DND-41 (cell line): ENCODE data around the gene RALGPS1.

Experiments used
- ATAC-seq: fragments of 200-7000 bp; cut with Tn5 transposase; 3 replicates; pipeline ENCODE4 v1.9.1; 2021; ENCODE audit warnings: low read depth; ENCODE audit not compliant: insufficient read depth
- DNase-seq: peaks from one replicate; pipeline ENCODE4 v3.0.0-alpha.2; 2020
- H2AFZ ChIP-seq: 2 replicates; pipeline ENCODE4 v1.6.0; 2012; ENCODE audit warnings: low read depth, low read length
- H3K27ac ChIP-seq: 2 replicates; pipeline ENCODE4 v1.5.1; 2012; ENCODE audit warnings: low read length, inconsistent platforms
- H3K27me3 ChIP-seq: fragments of 200-600 bp; sonication (generic); 2 replicates; pipeline ENCODE4 v1.6.0; 2012; ENCODE audit warnings: low read length, mild to moderate bottlenecking, inconsistent platforms; ENCODE audit not compliant: insufficient read depth, poor library complexity
- H3K36me3 ChIP-seq: 2 replicates; pipeline ENCODE4 v1.5.1; 2012; ENCODE audit warnings: low read length, inconsistent platforms; ENCODE audit not compliant: insufficient read depth
- H3K4me1 ChIP-seq: 2 replicates; pipeline ENCODE4 v1.5.1; 2012; ENCODE audit warnings: mild to moderate bottlenecking, low read length; ENCODE audit not compliant: insufficient read depth
- H3K4me2 ChIP-seq: 2 replicates; pipeline ENCODE4 v1.6.0; 2012; ENCODE audit warnings: mild to moderate bottlenecking, moderate library complexity, low read length, inconsistent platforms; ENCODE audit not compliant: insufficient read depth
- H3K4me3 ChIP-seq, 2 experiments: fragments of 200-600 bp in 1 of 2; shearing (Covaris generic) in 1 of 2; 2 replicates each; pipeline ENCODE4 v1.5.1; 2012 to 2016; ENCODE audit warnings: inconsistent platforms in 2 of 2, low read length in 2 of 2, mild to moderate bottlenecking in 2 of 2, low read depth in 1 of 2, moderate library complexity in 1 of 2
- H3K79me2 ChIP-seq: 2 replicates; pipeline ENCODE4 v1.6.0; 2012; ENCODE audit warnings: low read length, inconsistent platforms; ENCODE audit not compliant: insufficient read depth
- H3K9ac ChIP-seq: 2 replicates; pipeline ENCODE4 v1.6.0; 2012; ENCODE audit warnings: low read depth, mild to moderate bottlenecking, inconsistent platforms, low read length, moderate library complexity
- H3K9me3 ChIP-seq: 2 replicates; pipeline ENCODE4 v1.5.1; 2012; ENCODE audit warnings: low read length, moderate library complexity, mild to moderate bottlenecking, inconsistent platforms; ENCODE audit not compliant: insufficient read depth, severe bottlenecking
- H4K20me1 ChIP-seq: 2 replicates; pipeline ENCODE4 v1.6.0; 2012; ENCODE audit warnings: low read length; ENCODE audit not compliant: insufficient read depth
- EZH2 ChIP-seq: IDR thresholded peaks from 3 replicates; pipeline ENCODE4 v1.6.1; 2012; ENCODE audit warnings: borderline replicate concordance, low read depth, mild to moderate bottlenecking, moderate library complexity, low read length, inconsistent platforms; ENCODE audit not compliant: severe bottlenecking
- TF ChIP-seq, protein P1 (sequence below): IDR thresholded peaks from 2 replicates; pipeline ENCODE4 v1.5.1; 2012; ENCODE audit warnings: borderline replicate concordance, low read length, moderate library complexity, mild to moderate bottlenecking; ENCODE audit not compliant: poor library complexity, severe bottlenecking; ENCODE audit errors: extremely low read depth

Gene RALGPS1

DNA sequence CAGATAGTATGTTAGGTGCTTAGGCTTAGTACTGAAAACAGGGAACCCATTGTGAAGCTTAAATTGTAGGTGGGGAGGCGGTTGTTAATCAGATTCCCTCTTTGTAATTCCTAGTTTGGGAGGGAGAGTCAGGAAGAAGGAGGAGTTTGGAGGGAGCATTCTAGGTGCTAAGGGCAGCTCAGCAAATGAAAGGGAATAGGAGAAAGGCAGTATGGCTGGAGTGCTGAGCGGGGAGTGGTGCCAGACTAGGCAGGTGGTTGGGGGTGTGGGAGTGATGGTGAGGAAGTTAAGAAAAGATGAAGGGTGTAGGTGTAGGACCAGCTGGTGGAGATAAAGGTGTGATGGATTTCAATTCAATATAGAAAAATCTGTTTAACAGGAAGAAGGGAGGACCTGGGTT is 338.9 kb downstream of the RALGPS1 start:
- no peak overlapping the region for H3K4me3 ChIP-seq
- peaks cover 43% of the 10 kb centered on the region for H3K27me3 ChIP-seq
- H3K9me3 ChIP-seq: no peaks in the 10 kb centered on the region
- no peaks in the 10 kb centered on the region for H3K4me1 ChIP-seq
- H4K20me1 ChIP-seq: no peaks in the 10 kb centered on the region
- no peak for DNase-seq
- H3K9ac ChIP-seq: no peak overlapping the region
- no peak overlapping the region for H3K27ac ChIP-seq
- no peaks in the 10 kb centered on the region for H3K36me3 ChIP-seq
- no peak for ATAC-seq
- TF ChIP-seq, protein P1, sequence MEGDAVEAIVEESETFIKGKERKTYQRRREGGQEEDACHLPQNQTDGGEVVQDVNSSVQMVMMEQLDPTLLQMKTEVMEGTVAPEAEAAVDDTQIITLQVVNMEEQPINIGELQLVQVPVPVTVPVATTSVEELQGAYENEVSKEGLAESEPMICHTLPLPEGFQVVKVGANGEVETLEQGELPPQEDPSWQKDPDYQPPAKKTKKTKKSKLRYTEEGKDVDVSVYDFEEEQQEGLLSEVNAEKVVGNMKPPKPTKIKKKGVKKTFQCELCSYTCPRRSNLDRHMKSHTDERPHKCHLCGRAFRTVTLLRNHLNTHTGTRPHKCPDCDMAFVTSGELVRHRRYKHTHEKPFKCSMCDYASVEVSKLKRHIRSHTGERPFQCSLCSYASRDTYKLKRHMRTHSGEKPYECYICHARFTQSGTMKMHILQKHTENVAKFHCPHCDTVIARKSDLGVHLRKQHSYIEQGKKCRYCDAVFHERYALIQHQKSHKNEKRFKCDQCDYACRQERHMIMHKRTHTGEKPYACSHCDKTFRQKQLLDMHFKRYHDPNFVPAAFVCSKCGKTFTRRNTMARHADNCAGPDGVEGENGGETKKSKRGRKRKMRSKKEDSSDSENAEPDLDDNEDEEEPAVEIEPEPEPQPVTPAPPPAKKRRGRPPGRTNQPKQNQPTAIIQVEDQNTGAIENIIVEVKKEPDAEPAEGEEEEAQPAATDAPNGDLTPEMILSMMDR: no peak
- TF ChIP-seq EZH2: no peak
- H3K4me2 ChIP-seq: no peak overlapping the region
- no peaks in the 10 kb centered on the region for H3K79me2 ChIP-seq
- no peak overlapping the region for H2AFZ ChIP-seq

DNA sequence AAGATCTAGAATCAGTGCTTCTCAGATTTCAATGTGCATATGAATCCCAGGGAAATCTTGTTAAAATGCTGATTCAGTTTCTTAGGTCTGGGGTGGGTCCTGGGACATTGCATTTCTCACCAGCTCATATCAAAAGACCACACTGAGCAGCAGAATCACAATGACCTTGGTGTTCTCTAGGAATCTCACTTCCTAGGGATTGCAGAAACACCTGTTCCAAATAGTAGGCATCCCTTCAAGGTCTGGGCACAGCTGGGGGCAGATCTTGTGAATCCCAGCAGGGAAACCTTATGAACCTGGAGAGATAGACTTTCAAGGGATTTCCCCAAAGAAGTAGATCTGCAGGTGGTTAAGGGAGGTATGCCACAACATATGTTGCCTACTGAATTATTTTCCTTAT is 341.1 kb downstream of the RALGPS1 start:
- Histone ChIP-seq H3K4me1 (no peaks in the 10 kb centered on the region), H2AFZ (no peak overlapping the region), H4K20me1 (no peaks in the 10 kb centered on the region), H3K9ac (no peak overlapping the region), H3K9me3 (no peaks in the 10 kb centered on the region), H3K4me2 (no peak overlapping the region), H3K79me2 (no peaks in the 10 kb centered on the region), H3K36me3 (no peaks in the 10 kb centered on the region), H3K4me3 (no peak overlapping the region), H3K27me3 (peaks cover 47% of the 10 kb centered on the region), H3K27ac (no peak overlapping the region)
- no peak for TF ChIP-seq EZH2
- ATAC-seq (no peak), DNase-seq (no peak)

DNA sequence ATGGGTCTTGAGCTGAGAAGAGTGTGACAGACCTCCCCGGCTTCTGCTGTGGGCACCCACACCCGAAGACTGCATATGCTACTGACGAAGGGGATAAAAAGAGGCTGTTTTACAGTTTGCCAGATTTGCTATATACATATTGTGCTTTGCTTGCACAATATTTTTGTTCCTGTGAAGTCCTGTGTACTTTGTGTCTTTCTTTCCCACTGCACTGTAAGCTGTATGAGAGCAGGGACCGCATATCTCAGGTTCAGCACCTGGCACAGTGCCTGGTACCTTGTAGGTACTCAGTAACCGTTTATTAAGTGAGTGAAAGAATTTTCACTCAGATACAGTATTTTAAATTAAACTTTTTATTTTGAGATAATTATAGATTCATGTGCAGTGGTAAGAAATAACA is 341.7 kb downstream of the RALGPS1 start:
- Histone ChIP-seq H3K36me3 (no peaks in the 10 kb centered on the region), H4K20me1 (no peaks in the 10 kb centered on the region), H3K4me2 (no peak overlapping the region), H3K9ac (no peak overlapping the region), H2AFZ (no peak overlapping the region), H3K27ac (no peak overlapping the region), H3K9me3 (no peaks in the 10 kb centered on the region), H3K4me1 (no peaks in the 10 kb centered on the region), H3K79me2 (no peaks in the 10 kb centered on the region), H3K27me3 (peaks cover 48% of the 10 kb centered on the region), H3K4me3 (no peak overlapping the region)
- TF ChIP-seq EZH2: no peak
- TF ChIP-seq, protein P1: no peak
- no peak for DNase-seq
- ATAC-seq: no peak

DNA sequence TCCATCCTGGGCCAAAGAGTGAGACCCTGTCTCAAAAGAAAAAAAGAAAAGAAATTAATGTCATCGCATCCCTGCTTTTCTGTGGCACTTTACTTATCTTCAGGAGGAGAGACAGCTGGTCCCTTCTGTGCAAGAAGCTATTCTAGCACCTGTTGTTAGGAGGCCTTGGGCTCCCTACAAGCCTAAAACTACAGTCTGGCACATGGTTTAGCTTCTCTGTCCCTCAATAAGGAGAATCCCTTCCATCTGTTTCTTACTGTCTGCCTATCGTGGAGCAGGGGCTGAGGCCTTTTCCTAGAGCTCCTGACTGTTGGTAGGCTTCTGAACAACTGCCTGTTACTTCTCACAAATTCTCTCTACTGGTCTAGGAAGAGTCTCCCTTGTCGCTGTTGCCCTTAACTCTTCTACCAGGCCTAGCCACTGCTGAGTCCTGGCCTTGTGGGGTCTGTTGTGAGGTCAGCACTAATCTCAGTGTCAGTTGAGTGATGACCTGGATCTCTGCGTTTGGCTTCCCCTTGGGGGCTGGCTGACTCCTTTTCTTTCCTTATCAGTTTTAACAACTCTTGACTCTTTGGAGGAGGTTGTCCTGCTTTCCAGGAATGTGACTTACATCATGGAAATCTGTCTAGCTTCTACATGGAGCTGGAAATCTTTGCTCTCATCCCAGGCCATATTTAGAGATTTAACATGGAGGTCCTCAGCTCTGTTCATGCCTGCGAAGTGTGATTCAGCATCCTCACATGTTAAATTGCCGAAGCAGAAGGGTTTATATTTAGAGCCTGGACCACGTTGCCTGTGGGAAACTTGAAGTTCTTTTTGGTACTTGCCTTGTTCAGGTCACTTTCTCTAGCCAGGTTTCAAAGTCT is 344.3 kb downstream of the RALGPS1 start:
- Histone ChIP-seq H3K4me2 (no peak overlapping the region), H2AFZ (no peak overlapping the region), H3K36me3 (no peaks in the 10 kb centered on the region), H3K4me1 (no peaks in the 10 kb centered on the region), H3K27ac (no peak overlapping the region), H3K9ac (no peak overlapping the region), H3K9me3 (no peaks in the 10 kb centered on the region), H3K79me2 (no peaks in the 10 kb centered on the region), H4K20me1 (no peaks in the 10 kb centered on the region), H3K4me3 (no peak overlapping the region), H3K27me3 (peaks cover 36% of the 10 kb centered on the region)
- ATAC-seq: no peak
- no peak for DNase-seq
- TF ChIP-seq, protein P1: no peak
- no peak for TF ChIP-seq EZH2
